HL-60 (cell line): ENCODE measurements around the gene NEK1.

Experiments used
- DNase-seq, 2 experiments: peaks; one replicate each; pipeline ENCODE4 v3.0.0-alpha.2; 2010 to 2020; ENCODE audit warnings: low read depth in 1 of 2, low spot score in 1 of 2
- H3K27ac ChIP-seq: fragments of 250-450 bp; sonication (Bioruptor Pico); replicated peaks from 2 replicates; pipeline ENCODE4 v1.5.1; 2020; ENCODE audit warnings: mild to moderate bottlenecking, moderate library complexity
- H3K27me3 ChIP-seq: fragments of 250-450 bp; sonication (Bioruptor Pico); 2 replicates; pipeline ENCODE4 v1.5.1; 2021; ENCODE audit warnings: mild to moderate bottlenecking, moderate library complexity; ENCODE audit not compliant: insufficient read depth, poor library complexity, severe bottlenecking
- H3K4me3 ChIP-seq: replicated peaks from 2 replicates; pipeline ENCODE4 v1.5.1; 2011; ENCODE audit warnings: mild to moderate bottlenecking, control low read depth, low read length; ENCODE audit not compliant: insufficient read depth
- GABPA ChIP-seq: IDR thresholded peaks from 2 replicates; pipeline ENCODE4 v1.6.1; 2012; ENCODE audit warnings: low read depth
- POLR2AphosphoS5 ChIP-seq: IDR thresholded peaks from 2 replicates; pipeline ENCODE4 v1.6.1; 2012; ENCODE audit warnings: low read depth
- SPI1 ChIP-seq: IDR thresholded peaks from 2 replicates; pipeline ENCODE4 v1.6.1; 2012; ENCODE audit warnings: low read depth, mild to moderate bottlenecking, borderline replicate concordance
- TF ChIP-seq, protein P1 (sequence below): IDR thresholded peaks from 2 replicates; pipeline ENCODE4 v1.6.1; 2012; ENCODE audit warnings: low read depth; ENCODE audit not compliant: insufficient replicate concordance
- TF ChIP-seq, protein P2 (sequence below): IDR thresholded peaks from one replicate; pipeline ENCODE4 v1.5.1; 2011; ENCODE audit warnings: low read length, control low read depth, inconsistent platforms; ENCODE audit not compliant: insufficient read depth

Gene NEK1

DNA sequence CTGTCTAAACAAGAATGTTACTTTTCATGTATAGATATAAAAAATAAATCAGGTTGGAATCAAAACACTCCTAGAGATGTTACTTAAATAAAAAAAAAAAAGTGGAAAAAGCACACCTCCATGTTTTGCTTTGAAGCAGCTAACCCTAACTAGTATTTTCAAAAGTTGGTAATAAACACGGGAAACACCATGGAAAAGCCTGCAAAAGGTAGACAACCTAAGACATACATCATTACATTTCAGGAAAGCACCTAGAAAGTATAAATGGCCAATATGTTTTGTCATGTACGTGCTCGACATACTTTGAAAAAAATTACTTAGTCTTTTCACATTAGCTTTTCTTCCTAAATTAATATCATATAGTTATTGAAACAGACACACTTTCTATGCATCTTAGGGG lies 211.6 kb downstream of the NEK1 start:
- DNase-seq: no peak
- no peaks in the 10 kb centered on the region for H3K27me3 ChIP-seq
- no peak for TF ChIP-seq SPI1

DNA sequence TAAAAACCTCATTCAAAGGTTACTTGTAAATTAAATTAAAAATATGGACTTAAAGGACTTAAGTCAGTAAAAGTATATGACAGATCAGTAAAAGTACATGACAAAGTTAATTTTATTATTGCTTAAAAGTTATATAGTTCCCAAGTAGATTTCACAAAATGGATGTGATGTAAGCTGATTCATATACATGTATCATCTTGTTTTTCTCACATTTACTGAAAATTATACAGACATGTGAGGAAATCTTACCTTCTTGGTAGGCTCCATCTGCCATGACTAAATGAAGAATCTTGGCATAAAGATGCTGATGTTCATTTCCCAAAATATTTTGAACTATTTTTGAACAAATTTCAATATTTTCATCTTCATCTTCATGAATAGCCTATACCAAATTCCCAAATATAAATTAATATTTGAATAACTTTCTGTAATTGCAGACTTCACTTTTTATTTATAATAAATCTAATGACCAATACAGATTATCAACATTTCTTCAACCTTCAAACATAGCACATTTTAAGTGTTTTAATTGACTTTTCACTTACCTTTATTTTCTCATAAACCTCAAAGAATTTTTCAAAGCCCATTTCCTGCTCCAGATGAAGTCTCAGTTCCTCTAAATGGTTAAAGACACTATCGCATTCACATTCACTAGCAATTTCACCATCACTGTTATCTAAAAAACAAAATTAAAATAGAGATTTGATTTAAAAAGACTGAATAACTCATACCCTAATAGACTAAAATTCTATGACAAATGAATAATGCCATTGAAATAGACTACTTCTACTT lies 212.2 kb downstream of the NEK1 start:
- no peak overlapping the region for H3K27ac ChIP-seq
- no peaks in the 10 kb centered on the region for H3K27me3 ChIP-seq
- no peak for TF ChIP-seq POLR2AphosphoS5
- no peak for DNase-seq
- no peak overlapping the region for H3K4me3 ChIP-seq

More for the DNA sequence above, 211.6 kb downstream of the NEK1 start:
- no peak overlapping the region for H3K27ac ChIP-seq
- no peak overlapping the region for H3K4me3 ChIP-seq

DNA sequence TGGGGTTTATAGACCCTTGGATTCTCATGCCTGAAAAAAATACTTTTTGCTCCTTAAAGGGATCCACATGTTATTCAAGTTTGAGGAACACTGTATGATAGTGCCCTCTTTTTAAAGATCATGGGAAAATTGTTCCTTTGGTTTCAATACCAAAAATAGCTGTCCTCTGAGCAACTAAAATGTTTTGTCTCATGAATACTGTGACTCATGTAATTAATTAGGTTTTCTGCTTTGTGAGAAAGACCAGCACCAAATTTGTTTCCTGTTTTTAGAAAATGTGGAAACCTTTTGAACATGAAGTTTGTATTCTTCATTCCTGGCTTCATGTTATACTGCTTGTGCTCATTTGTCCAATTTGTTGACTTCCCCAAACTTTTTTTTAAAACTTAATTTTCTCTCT lies 214.1 kb downstream of the NEK1 start:
- H3K27ac ChIP-seq: no peak overlapping the region
- no peak for DNase-seq
- H3K27me3 ChIP-seq: no peaks in the 10 kb centered on the region
- TF ChIP-seq, protein P1, sequence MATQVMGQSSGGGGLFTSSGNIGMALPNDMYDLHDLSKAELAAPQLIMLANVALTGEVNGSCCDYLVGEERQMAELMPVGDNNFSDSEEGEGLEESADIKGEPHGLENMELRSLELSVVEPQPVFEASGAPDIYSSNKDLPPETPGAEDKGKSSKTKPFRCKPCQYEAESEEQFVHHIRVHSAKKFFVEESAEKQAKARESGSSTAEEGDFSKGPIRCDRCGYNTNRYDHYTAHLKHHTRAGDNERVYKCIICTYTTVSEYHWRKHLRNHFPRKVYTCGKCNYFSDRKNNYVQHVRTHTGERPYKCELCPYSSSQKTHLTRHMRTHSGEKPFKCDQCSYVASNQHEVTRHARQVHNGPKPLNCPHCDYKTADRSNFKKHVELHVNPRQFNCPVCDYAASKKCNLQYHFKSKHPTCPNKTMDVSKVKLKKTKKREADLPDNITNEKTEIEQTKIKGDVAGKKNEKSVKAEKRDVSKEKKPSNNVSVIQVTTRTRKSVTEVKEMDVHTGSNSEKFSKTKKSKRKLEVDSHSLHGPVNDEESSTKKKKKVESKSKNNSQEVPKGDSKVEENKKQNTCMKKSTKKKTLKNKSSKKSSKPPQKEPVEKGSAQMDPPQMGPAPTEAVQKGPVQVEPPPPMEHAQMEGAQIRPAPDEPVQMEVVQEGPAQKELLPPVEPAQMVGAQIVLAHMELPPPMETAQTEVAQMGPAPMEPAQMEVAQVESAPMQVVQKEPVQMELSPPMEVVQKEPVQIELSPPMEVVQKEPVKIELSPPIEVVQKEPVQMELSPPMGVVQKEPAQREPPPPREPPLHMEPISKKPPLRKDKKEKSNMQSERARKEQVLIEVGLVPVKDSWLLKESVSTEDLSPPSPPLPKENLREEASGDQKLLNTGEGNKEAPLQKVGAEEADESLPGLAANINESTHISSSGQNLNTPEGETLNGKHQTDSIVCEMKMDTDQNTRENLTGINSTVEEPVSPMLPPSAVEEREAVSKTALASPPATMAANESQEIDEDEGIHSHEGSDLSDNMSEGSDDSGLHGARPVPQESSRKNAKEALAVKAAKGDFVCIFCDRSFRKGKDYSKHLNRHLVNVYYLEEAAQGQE: no peak
- TF ChIP-seq GABPA (no peak), SPI1 (no peak), POLR2AphosphoS5 (no peak)
- TF ChIP-seq, protein P2, sequence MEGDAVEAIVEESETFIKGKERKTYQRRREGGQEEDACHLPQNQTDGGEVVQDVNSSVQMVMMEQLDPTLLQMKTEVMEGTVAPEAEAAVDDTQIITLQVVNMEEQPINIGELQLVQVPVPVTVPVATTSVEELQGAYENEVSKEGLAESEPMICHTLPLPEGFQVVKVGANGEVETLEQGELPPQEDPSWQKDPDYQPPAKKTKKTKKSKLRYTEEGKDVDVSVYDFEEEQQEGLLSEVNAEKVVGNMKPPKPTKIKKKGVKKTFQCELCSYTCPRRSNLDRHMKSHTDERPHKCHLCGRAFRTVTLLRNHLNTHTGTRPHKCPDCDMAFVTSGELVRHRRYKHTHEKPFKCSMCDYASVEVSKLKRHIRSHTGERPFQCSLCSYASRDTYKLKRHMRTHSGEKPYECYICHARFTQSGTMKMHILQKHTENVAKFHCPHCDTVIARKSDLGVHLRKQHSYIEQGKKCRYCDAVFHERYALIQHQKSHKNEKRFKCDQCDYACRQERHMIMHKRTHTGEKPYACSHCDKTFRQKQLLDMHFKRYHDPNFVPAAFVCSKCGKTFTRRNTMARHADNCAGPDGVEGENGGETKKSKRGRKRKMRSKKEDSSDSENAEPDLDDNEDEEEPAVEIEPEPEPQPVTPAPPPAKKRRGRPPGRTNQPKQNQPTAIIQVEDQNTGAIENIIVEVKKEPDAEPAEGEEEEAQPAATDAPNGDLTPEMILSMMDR: no peak
- H3K4me3 ChIP-seq: no peak overlapping the region

DNA sequence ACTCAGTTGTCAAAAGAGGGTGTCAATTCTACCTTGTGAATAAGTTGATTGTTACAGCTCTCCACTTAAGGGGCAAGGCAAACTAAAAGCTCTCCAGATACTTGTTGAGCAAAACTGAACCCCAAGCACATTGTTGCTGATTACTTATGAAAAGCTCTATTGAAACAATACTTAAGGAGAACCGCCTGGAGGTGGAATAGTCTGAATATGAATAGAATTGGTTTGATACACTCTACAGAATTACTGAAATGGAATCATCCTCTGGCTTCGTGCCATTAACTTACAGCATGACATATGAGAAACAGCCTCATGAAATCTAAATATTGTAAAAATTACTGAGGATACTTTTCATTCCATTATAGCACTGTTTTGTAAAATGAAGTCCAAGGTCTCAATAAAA lies 214.6 kb downstream of the NEK1 start:
- DNase-seq: no peak
- H3K4me3 ChIP-seq: no peak overlapping the region
- no peak overlapping the region for H3K27ac ChIP-seq
- H3K27me3 ChIP-seq: no peaks in the 10 kb centered on the region
- TF ChIP-seq, protein P1: no peak
- no peak for TF ChIP-seq POLR2AphosphoS5
- TF ChIP-seq, protein P2: no peak
- TF ChIP-seq SPI1: no peak
- TF ChIP-seq GABPA: no peak

DNA sequence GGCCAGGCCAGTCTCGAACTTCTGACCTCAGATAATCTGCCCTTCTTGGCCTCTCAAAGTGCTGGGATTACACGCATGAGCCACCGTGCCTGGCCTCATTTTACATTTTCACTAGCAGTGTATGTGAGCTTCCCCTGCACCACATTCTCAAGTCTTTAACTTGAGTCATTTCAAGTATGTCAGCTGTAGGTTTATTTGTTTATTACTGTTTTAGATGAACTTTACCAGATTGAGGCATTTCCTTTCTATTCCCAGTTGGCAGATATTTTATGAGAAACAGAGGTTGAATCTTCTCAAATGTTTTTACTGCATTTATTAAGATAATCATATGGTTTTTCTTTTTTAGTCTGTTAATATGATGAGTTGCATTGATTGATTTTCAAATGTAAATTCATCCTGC lies 227.0 kb downstream of the NEK1 start:
- no peak for DNase-seq
- Histone ChIP-seq H3K4me3 (no peak overlapping the region), H3K27me3 (no peaks in the 10 kb centered on the region), H3K27ac (no peak overlapping the region)
- TF ChIP-seq, protein P1: no peak
- TF ChIP-seq GABPA (no peak), SPI1 (no peak), POLR2AphosphoS5 (no peak)
- TF ChIP-seq, protein P2: no peak
